ENCODE data around the gene GDE1. TPM values are rescaled to one million over a fixed set of nuclear protein-coding genes. Genes with fewer than 3 reads are reported as not detected.

GDE1 gene
- total RNA-seq, 1 donor from 2014 or later: 110 TPM

DNA sequence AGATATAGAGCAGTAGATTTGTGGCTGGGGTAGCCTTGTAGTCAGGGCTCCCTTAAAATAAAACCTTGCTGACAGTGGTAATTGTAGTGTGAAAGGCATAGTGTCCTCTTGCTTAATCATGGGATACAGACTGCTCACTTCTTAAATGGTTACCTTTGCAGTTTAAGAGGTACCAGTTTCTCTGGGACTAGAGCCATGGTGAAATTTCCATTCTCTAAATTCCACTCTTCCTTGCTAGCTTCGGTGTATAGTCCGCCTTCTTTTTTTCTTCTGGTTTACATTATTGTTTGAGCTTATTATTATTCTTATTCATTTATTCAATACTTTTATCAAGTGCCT, 3.5 kb upstream of the GDE1 start:
- intact Hi-C loops (cut with micrococcal nuclease): no loop called here

GRCh38 chr16:19524616-19525384, 2.9 kb upstream of the GDE1 start:
- intact Hi-C loops (cut with micrococcal nuclease): no loop called here
- DNase-seq (no peak), ATAC-seq (no peak)

More for the DNA sequence above, 3.5 kb upstream of the GDE1 start:
- DNase-seq (no peak), ATAC-seq (no peak)

DNA sequence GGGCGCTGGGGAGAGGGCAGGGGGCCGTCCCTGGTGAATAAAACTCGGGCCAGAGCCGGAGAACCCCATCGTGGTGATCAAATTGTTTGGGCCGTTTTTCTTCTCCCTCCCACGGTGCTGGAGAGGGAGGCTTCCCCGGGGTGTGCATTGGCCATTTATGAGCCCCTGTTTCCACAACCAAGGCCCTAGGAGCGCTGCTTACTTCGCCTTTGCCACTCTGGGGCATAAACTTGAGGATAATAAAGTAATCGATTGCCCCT, 2.4 kb upstream of the GDE1 start:
- DNase-seq: no peak
- intact Hi-C loops (cut with micrococcal nuclease): no loop called here
- peak; percentile 1 for ATAC-seq

GRCh38 chr16:19523559-19524355, 1.9 kb upstream of the GDE1 start, which contains the start of gene CCP110:
CCP110 (plus strand) TSS chr16:19523942; CDS start chr16:19527882, 3,940 bp downstream.
- ATAC-seq: peak; percentile 90
- DNase-seq: peak; percentile 98
- intact Hi-C loops (cut with micrococcal nuclease): no loop called here

GRCh38 chr16:19523184-19523558, 1.3 kb upstream of the GDE1 start:
- ATAC-seq (no peak), DNase-seq (no peak)
- intact Hi-C loops (cut with micrococcal nuclease): no loop called here

GRCh38 chr16:19522760-19523159, 862 bp upstream of the GDE1 start:
- DNase-seq (no peak), ATAC-seq (no peak)
- intact Hi-C loops (cut with micrococcal nuclease): no loop called here

DNA sequence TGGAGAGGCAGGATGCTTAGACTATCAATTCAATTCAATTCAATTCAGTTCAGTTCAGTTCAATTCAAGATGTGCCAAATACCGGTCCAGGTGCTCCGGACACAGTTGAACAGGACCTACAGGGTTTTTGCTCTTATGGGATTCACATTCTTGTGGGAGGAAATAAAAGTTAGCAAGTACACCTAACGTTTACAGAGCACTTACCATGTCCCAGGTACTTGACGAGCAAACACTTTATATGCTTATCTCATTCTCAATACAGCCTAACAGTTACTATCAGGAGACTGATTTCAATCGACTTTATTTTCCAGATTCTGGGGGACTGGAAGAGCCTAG, 467 bp upstream of the GDE1 start:
- DNase-seq: no peak
- no peak for ATAC-seq
- intact Hi-C loops (cut with micrococcal nuclease): no loop called here

DNA sequence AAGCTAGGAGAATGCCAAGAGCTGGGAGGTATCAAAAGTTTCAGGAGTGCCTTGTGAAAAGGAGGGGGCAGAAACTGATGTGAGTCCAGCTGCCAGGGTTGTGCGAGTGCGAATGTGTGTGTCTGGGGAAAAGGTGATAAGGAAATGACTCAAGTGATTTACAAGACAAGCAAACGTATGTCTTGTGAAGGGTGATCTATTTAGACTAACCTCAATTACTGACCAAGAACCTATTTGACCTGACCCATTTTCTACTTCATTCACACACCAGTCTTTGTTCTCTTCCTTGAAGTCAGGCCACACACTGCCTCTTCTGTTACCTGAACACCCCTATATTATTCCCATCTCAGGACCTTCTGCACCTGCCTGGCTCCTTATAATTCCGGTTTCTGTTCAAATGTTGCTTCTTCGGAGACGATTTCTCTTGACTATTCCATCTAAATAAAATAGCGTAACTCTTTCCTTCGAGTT, 1.0 kb downstream of the GDE1 start:
- DNase-seq (no peak), ATAC-seq (no peak)
- intact Hi-C loops (cut with micrococcal nuclease): no loop called here

GRCh38 chr16:19518388-19518787, 3.5 kb downstream of the GDE1 start:
- ATAC-seq (no peak), DNase-seq (no peak)
- intact Hi-C loops (cut with micrococcal nuclease): no loop called here

- ATAC-seq: no peak
- intact Hi-C loops (cut with micrococcal nuclease): no loop called here
- DNase-seq: no peak
These were observed 4.3 kb downstream of the GDE1 start for GRCh38 chr16:19517424-19518089.

DNA sequence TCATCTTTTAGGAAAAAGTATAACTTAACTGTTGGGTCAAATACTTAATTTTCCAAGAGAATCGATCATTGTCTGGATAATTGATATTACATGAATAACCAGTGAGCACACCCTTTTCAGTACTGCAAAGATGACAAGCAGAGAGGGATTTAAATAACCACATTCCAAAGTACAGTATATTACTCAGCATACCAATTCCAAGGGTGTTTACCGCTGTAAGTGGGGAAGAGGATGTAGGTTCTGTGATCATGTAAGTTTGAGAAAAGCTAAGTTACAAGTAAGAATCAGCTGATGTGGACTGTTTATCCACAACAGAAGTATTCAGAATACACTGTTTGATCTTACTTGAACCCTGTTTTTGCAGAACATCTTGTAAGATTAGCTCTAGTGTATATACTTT, 6.1 kb downstream of the GDE1 start:
- intact Hi-C loops (cut with micrococcal nuclease): no loop called here
- no peak for ATAC-seq
- DNase-seq: no peak

DNA sequence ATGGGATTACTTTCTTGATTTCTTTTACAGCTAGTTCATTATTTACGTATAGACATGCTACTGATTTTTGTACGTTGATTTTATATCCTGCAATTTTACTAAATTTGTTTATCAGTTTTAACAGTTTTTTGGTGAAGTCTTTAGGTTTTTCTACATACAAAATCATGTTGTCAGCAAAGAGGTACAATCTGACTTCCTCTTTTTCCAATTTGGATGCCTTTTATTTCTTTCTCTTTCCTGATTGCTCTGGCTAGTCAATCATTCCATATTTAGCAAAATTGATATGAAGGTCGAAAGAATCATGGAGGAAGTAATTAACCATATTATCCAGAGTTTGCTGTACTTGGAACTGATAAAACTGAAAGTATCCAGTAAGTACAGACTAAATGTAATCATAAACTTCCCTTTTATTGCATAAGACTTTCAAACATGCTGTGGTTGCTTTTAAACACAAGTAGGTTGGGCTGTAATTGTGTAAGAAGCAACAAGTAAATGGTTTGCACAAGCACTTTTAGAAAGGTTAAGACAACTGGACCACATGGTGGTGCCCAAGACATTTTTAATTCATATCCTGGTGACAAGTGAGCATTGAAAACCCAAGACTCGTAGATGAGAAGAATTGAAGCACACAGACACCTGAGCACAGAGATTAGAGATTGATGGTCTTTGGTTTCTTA, 8.4 kb downstream of the GDE1 start:
- no peak for DNase-seq
- peak; percentile 47 for ATAC-seq
- intact Hi-C loops (cut with micrococcal nuclease): no loop called here

DNA sequence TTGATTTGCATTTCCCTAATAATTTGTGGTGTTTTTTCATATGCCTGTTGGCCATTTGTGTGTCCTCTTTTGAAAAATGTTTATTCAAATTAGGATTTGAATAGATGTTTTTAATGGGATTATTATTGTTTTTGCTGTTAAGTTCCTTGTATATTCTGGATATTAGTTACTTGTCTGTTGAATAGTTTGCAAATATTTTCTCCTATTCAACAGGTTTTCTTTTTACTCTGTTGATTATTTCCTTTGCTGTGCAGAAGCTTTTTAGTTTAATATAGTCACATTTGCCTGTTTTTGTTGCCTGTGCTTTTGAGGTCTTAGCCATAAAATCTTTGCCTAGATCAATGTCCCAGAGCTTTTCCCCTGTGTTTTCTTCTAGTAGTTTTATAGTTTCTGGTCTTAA, 9.6 kb downstream of the GDE1 start:
- no peak for DNase-seq
- no peak for ATAC-seq
- intact Hi-C loops (cut with micrococcal nuclease): no loop called here

DNA sequence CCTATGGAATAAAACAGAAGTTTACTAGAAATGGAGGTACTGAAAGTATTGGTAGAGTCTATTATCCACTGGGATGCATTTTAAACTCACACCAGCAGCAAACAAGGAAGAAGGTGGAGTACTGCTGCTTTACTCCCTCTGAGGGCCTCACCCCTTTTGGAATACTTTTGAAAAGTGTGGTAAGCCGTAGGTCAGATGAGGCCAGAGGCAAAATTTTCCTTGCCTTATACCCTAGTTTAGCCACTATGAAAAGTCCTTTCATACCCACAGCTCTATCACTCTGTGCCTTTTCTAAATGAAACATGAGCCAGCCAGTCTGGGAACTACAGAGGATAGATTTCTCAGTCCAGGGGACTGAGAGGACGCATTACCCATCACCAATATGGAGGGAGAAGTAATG, 14.0 kb downstream of the GDE1 start:
- DNase-seq (no peak), ATAC-seq (no peak)
- intact Hi-C loops (cut with micrococcal nuclease): no loop called here

GRCh38 chr16:19506965-19507364, 14.9 kb downstream of the GDE1 start:
- intact Hi-C loops (cut with micrococcal nuclease): no loop called here
- no peak for ATAC-seq

GRCh38 chr16:19505600-19506303, 16.1 kb downstream of the GDE1 start:
- no peak for DNase-seq
- intact Hi-C loops (cut with micrococcal nuclease): no loop called here
- peak; percentile 68 for ATAC-seq

More at GRCh38 chr16:19506965-19507364, 14.9 kb downstream of the GDE1 start:
- no peak for DNase-seq

DNA sequence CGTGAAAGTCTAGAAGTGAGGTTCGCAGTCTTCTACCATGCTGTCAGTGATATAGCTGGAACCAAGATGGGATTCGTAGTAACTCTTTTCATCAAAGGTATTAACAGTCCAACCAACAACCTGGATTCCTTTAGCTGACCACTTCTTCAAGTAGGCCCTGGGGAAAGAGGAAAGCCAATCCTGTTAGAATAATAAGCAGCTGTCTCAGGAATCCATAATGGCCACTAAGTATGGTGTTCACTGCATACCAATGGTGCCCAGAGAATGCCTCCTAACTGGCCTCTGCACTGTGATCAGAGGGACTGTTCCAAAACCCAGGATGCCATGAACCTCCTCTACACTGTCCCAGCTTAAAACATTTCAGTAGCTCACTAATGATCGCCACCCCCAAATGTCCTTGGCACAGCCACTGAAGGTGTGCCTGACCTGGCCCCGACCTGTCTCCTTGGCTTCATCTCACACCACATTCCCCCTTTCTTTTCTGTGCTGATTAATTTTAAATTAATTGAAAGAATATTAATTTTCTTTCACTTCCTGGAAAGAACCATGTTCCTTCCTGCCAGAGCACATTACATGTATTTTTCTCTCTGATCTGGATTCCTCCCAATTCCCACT, 18.3 kb downstream of the GDE1 start:
- intact Hi-C loops (cut with micrococcal nuclease): no loop called here
- ATAC-seq: no peak
- no peak for DNase-seq

DNA sequence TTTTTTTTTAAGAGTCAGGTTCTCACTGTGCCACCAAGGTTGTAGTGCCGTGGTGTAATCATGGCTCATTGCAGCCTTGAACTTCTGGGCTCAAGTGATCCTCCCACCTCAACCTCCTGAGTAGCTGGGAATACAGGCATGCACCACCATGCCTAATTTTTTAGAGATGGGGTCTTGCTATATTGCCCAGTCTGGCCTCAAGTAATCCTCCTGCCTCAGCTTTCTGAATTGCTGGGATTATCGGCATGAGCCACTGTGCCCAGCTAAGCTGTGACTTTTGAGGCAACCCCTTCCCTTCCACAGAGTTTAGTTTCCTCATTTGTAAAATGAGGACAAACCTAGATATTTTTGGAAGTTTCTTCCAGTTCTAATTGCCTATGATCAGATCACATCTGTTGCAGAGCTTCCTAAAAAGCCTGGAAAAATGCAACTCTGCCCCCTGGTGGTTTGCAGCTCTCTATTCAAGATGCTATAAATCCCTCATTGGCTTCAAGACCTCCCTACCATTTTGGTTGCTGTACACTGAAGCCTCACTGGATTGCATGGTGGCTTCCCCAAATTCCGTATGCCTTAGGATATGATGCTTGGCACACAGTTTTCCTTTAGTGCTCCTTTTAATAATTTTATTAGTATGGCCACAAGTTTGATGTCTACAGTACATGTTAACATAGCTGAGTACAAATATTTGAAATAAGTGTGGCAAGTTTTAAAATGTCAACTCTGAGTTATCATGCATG, 19.3 kb downstream of the GDE1 start:
- ATAC-seq (peak; percentile 65), DNase-seq (peak; percentile 63)
- intact Hi-C loops (cut with micrococcal nuclease): no loop called here

All from left ventricle myocardium superior (tissue), 1 donor.